ENCODE measurements around the gene FOSL1. TPM values are rescaled to one million over a fixed set of nuclear protein-coding genes. Genes with fewer than 3 reads are reported as not detected.

FOSL1 gene
- total RNA-seq, 1 experiment from 2014 or later, result 125 TPM

DNA sequence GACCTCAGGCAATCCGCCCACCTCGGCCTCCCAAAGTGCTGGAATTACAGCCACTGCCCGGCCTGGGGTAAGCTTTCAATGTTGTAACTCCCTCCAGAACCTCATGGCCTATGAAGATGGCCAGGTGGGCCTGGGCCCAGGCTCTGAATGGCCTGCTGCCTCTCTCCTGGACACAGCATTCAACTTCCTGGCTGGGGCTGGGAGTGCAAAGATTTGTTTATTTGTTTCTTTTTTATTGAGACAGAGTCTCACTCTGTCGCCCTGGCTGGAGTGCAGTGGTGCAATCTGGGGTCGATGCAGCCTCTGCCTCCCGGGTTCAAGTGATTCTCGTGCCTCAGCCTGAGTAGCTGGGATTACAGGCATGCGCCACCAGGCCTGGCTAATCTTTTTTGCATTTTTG is 44.6 kb upstream of the FOSL1 start:
- BruUV-seq (replicated peaks), result no TSS peak
- ChIA-PET POLR2A (no interaction called here), RAD21 (ENCODE audit: low non-redundant PET in 1 of 2, low total read pairs in 2 of 2, uncharacterized antibody in 2 of 2, unreplicated experiment in 2 of 2) (no interaction called here), CTCF (no interaction called here)
- Histone ChIP-seq H3K27ac (ENCODE audit: low read depth, low read length) (no peak overlapping the region), H3K79me2 (ENCODE audit: insufficient read depth, low read length) (no peaks in the 10 kb centered on the region), H3K4me2 (ENCODE audit: low read length) (no peak overlapping the region), H3K27me3 (ENCODE audit: insufficient read depth, low read length) (no peaks in the 10 kb centered on the region), H3K36me3 (ENCODE audit: control insufficient read depth in 1 of 2, insufficient read depth in 2 of 2, low read length in 2 of 2) (no peaks in the 10 kb centered on the region), H3K9me2 (ENCODE audit: insufficient read depth) (no peaks in the 10 kb centered on the region), H3K4me1 (ENCODE audit: control insufficient read depth in 1 of 2, insufficient read depth in 2 of 2, low read length in 2 of 2) (no peaks in the 10 kb centered on the region), H3K9ac (ENCODE audit: low read length) (no peak overlapping the region), H3K9me3 (ENCODE audit: control insufficient read depth in 1 of 2, insufficient read depth in 1 of 2, low read depth in 1 of 2, low read length in 2 of 2) (no peaks in the 10 kb centered on the region), H2AFZ (ENCODE audit: low read depth, low read length, poor library complexity, severe bottlenecking) (no peak overlapping the region), H4K20me1 (ENCODE audit: insufficient read depth) (no peaks in the 10 kb centered on the region), H3K4me3 (replicated peaks in 1 of 2; ENCODE audit: low read depth in 1 of 2, low read length in 2 of 2) (no peak overlapping the region)
- DNase-seq (ENCODE audit: low read depth, low spot score) (no peak), ATAC-seq (no peak)
- intact Hi-C loops (cut with micrococcal nuclease), result no loop called here
- TF ChIP-seq ELF1 (IDR thresholded peaks at IDR 0.05; ENCODE audit: borderline replicate concordance, low read depth) (no peak), YY1 (IDR thresholded peaks at IDR 0.05; ENCODE audit: extremely low read depth, insufficient replicate concordance, low read depth, low read length) (no peak), SP1 (IDR thresholded peaks at IDR 0.05; ENCODE audit: low read depth) (no peak), TCF7L2 (IDR thresholded peaks at IDR 0.05; ENCODE audit: borderline replicate concordance, extremely low read depth, insufficient read depth, insufficient read length) (no peak), RAD21 (IDR thresholded peaks at IDR 0.05; ENCODE audit: low read depth) (no peak)
- TF ChIP-seq, protein P1, sequence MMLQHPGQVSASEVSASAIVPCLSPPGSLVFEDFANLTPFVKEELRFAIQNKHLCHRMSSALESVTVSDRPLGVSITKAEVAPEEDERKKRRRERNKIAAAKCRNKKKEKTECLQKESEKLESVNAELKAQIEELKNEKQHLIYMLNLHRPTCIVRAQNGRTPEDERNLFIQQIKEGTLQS (IDR thresholded peaks at IDR 0.05), result no peak

DNA sequence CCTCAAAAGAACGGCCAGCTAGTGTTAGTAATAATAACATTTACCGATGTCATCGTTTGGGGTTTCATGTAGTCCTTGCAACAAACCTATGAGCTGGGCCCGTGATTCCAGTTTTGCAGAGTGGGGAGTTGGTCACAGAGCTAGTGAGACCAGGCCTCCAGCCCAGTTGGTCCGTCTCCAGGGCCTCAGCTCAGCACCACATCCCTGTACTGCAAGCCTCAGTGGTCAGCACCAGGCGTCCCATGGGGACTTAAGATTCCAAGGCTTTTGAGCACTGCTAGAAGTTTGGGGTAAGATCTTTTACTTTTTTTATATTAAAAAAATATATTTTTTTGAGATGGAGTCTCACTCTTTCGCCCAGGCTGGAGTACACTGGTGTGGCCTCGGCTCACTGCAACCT is 44.0 kb upstream of the FOSL1 start:
- Histone ChIP-seq H3K79me2 (ENCODE audit: insufficient read depth, low read length) (no peaks in the 10 kb centered on the region), H3K4me3 (replicated peaks in 1 of 2; ENCODE audit: low read depth in 1 of 2, low read length in 2 of 2) (no peak overlapping the region), H3K4me1 (ENCODE audit: control insufficient read depth in 1 of 2, insufficient read depth in 2 of 2, low read length in 2 of 2) (no peaks in the 10 kb centered on the region), H3K27me3 (ENCODE audit: insufficient read depth, low read length) (no peaks in the 10 kb centered on the region), H3K9ac (ENCODE audit: low read length) (no peak overlapping the region), H4K20me1 (ENCODE audit: insufficient read depth) (no peaks in the 10 kb centered on the region), H3K27ac (ENCODE audit: low read depth, low read length) (no peak overlapping the region), H3K9me2 (ENCODE audit: insufficient read depth) (no peaks in the 10 kb centered on the region), H2AFZ (ENCODE audit: low read depth, low read length, poor library complexity, severe bottlenecking) (no peak overlapping the region), H3K9me3 (ENCODE audit: control insufficient read depth in 1 of 2, insufficient read depth in 1 of 2, low read depth in 1 of 2, low read length in 2 of 2) (no peaks in the 10 kb centered on the region), H3K4me2 (ENCODE audit: low read length) (no peak overlapping the region), H3K36me3 (ENCODE audit: control insufficient read depth in 1 of 2, insufficient read depth in 2 of 2, low read length in 2 of 2) (no peaks in the 10 kb centered on the region)
- CTCF ChIA-PET, result no interaction called here
- no TSS peak for BruUV-seq (replicated peaks)
- RAD21 ChIA-PET (ENCODE audit: low non-redundant PET in 1 of 2, low total read pairs in 2 of 2, uncharacterized antibody in 2 of 2, unreplicated experiment in 2 of 2), result no interaction called here
- ATAC-seq (no peak), DNase-seq (ENCODE audit: low read depth, low spot score) (no peak)
- intact Hi-C loops (cut with micrococcal nuclease), result no loop called here
- POLR2A ChIA-PET, result no interaction called here
- TF ChIP-seq ZNF274 (IDR thresholded peaks at IDR 0.05; ENCODE audit: low read depth, low read length) (no peak), CEBPB (IDR thresholded peaks at IDR 0.05; ENCODE audit: low read depth) (no peak)
